Skeletal muscle tissue (tissue), 4 donors: ENCODE measurements around the gene PEX5L. TPM values are rescaled to one million over a fixed set of nuclear protein-coding genes. Genes with fewer than 3 reads are reported as not detected.
"Not testable (repeated sequence)": the region's sequence is repeated elsewhere in the genome, so short reads cannot be mapped to it uniquely, and the experiment has no call there.

Source experiments
- H3K27ac ChIP-seq: one replicate; pipeline ENCODE4 v1.7.0; 2013; ENCODE audit warnings: mild to moderate bottlenecking, low read depth, low read length, inconsistent platforms
- H3K27me3 ChIP-seq, 3 donors: one replicate each; pipeline ENCODE4 v1.7.0; 2013; ENCODE audit warnings: low read length in 3 of 3; ENCODE audit not compliant: control insufficient read depth in 3 of 3, insufficient read depth in 3 of 3
- H3K36me3 ChIP-seq, 3 donors: one replicate each; pipeline ENCODE4 v1.7.0; 2013; ENCODE audit warnings: low read length in 3 of 3; ENCODE audit not compliant: control insufficient read depth in 3 of 3, insufficient read depth in 3 of 3
- H3K4me1 ChIP-seq, 3 donors: one replicate each; pipeline ENCODE4 v1.7.0; 2013; ENCODE audit warnings: low read length in 3 of 3, mild to moderate bottlenecking in 3 of 3; ENCODE audit not compliant: control insufficient read depth in 3 of 3, insufficient read depth in 3 of 3
- H3K4me3 ChIP-seq, 3 donors: one replicate each; pipeline ENCODE4 v1.7.0; 2013; ENCODE audit warnings: low read length in 3 of 3
- H3K9ac ChIP-seq, 3 donors: one replicate each; pipeline ENCODE4 v1.7.0; 2013; ENCODE audit warnings: low read length in 3 of 3, mild to moderate bottlenecking in 3 of 3, moderate library complexity in 2 of 3, low read depth in 1 of 3
- H3K9me3 ChIP-seq, 3 donors: one replicate each; pipeline ENCODE4 v1.7.0; 2013; ENCODE audit warnings: low read length in 3 of 3; ENCODE audit not compliant: control insufficient read depth in 3 of 3
- total RNA-seq: library from RNA; depleted of rRNA; stranded (reverse); fragments of >200 nt; gene quantifications from one replicate; pipeline ENCODE4 v1.2.3, GENCODE V29; 2014
- donor health status: Osteomylitis.

Gene PEX5L
- total RNA-seq, 1 donor from 2014 or later = not detected

DNA sequence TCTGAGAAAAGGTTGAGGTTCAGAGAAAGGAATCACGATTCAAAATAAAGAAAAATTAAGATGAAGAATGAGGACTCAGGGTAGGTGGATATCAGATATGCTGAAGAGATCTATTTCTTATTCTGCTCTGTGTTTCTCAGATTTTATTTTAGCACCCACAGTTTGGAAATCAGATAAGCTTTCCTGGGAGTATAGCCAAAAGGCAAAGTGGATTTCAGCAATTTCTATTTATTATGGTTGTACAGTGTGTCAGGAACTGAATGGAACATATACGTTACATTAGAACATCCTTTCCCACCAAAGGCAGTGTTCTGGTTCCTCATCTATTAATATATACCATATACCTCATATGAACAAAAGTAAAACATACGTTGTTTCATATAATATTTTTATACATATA lies 18.9 kb downstream of the PEX5L start:
- no peaks in the 10 kb centered on the region for H3K4me1 ChIP-seq
- no peak overlapping the region for H3K27ac ChIP-seq
- H3K9me3 ChIP-seq = no peaks in the 10 kb centered on the region
- no peak overlapping the region for H3K9ac ChIP-seq
- no peaks in the 10 kb centered on the region for H3K27me3 ChIP-seq
- no peaks in the 10 kb centered on the region for H3K36me3 ChIP-seq
- H3K4me3 ChIP-seq = no peak overlapping the region

DNA sequence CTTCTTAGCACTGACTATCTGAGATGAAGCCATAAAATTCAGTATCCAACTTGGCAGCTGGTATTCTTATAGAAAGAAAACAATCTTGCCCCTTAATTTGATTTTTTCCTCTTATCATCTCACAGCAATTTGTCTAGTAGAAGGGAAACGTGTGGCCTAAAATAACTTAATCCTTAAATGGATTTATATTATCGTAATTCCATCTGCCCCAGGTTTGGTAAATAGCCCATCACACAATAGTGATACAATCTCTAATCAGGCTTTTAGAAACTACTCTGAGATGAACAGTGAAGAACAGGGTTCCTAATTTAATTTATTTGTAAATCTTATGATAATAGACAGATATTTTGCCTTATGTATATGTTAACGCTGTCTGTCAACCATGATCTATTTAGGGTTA lies 24.8 kb downstream of the PEX5L start:
- Histone ChIP-seq H3K36me3 (no peaks in the 10 kb centered on the region), H3K4me1 (no peaks in the 10 kb centered on the region), H3K9me3 (peaks cover 0 to 5% (median 5%) of the 10 kb centered on the region in 3 donors), H3K4me3 (no peak overlapping the region), H3K27me3 (no peaks in the 10 kb centered on the region), H3K9ac (no peak overlapping the region), H3K27ac (no peak overlapping the region)

DNA sequence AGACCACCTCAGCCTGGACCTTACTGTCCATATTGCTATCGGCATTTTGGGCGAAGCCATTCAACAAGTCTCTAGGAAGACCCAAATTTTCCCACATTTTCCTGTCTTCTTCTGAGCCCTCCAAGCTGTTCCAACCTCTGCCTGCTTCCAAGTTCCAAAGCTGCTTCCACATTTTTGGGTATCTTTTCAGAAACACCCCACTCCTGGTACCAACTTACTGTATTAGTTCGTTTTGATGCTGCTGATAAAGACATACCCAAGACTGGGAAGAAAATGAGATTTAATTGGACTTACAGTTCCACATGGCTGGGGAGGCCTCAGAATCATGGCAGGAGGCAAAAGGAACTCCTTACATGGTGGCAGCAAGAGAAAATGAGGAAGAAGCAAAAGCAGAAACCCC lies 28.4 kb downstream of the PEX5L start:
- not testable (repeated sequence) for H3K27ac ChIP-seq, H3K9me3 ChIP-seq, H3K9ac ChIP-seq, H3K4me1 ChIP-seq, H3K27me3 ChIP-seq, H3K36me3 ChIP-seq, H3K4me3 ChIP-seq

DNA sequence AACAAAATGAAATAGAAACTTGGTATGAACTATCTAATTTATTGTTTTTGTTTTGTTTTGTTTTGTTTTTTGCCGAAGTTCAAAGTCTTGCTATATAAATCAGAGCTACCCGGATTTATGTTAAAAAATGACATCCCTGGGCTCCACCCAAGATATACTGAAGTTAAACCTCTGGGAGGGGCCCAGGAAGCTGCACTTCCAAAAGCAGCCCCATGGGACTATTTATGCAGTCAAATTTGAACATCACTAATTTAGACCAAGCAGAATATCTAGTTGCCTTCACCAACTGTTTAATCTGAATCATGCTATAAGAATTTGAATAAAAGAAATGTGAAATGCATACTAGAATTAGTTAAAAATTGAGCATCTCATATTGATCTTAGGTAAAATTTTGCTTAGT lies 32.2 kb downstream of the PEX5L start:
- H3K27ac ChIP-seq = no peak overlapping the region
- no peak overlapping the region for H3K4me3 ChIP-seq
- no peaks in the 10 kb centered on the region for H3K36me3 ChIP-seq
- H3K9me3 ChIP-seq = peaks cover 0 to 5% (median 5%) of the 10 kb centered on the region in 3 donors
- H3K4me1 ChIP-seq = no peaks in the 10 kb centered on the region
- no peak overlapping the region for H3K9ac ChIP-seq
- no peaks in the 10 kb centered on the region for H3K27me3 ChIP-seq

DNA sequence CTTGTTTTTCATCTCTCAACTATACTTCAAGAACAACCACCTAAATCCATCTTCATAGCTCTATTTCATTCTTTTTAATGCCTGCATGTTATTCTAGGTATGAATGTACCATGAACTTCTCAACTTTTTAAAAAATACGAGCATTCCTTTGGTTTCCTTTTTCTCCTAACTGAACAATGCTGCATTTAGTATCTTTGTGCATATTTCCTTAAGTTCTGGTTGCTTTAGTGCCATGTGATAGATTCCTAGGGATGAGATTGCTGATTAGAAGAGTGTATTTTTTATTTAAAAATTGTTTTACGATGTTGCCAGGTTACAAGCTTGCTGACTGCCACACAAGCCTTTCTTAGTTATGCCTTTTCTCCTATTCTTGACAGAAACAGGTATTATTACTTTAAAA lies 34.7 kb downstream of the PEX5L start:
- Histone ChIP-seq H3K27me3 (no peaks in the 10 kb centered on the region), H3K9me3 (no peaks in the 10 kb centered on the region), H3K36me3 (no peaks in the 10 kb centered on the region), H3K27ac (no peak overlapping the region), H3K9ac (no peak overlapping the region), H3K4me3 (no peak overlapping the region), H3K4me1 (no peaks in the 10 kb centered on the region)

DNA sequence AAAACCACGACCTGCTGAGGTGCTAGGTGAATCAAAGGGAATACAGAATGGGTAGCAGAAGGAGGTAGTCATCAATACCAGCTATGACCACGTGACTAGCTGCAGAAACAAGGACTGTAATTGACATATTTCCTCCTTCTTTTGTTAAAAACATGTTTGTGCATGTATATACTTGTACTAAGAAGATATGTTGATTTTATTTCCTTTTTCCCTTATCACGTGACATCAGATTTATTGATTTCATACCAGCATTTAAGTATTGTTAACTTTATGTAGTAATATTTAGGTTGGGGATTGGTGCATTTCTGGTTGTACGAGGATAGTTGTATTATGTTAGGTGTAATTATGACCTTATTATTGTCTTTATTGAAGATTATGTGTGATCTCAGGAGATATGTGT lies 36.2 kb downstream of the PEX5L start:
- Histone ChIP-seq H3K27me3 (no peaks in the 10 kb centered on the region), H3K27ac (no peak overlapping the region), H3K4me1 (no peaks in the 10 kb centered on the region), H3K9ac (no peak overlapping the region), H3K9me3 (no peaks in the 10 kb centered on the region), H3K4me3 (no peak overlapping the region), H3K36me3 (no peaks in the 10 kb centered on the region)

DNA sequence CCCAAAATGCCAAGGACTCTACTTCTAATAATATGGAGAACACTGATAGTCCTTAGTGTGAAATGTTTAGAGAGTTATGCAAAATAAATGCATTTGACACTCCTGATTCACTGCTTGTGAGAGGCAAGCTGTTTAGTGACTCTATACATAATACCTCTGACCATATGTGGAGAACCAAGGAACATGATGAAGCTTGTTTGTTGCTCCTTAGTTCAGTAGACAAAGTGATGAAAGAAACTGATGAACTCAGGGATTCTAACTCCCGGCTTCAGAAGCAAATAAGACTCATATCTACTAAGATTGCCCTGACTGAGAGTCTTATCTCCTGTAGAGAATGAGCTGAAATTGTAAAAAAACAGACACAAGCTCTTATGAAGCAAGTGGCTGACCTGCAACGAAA lies 41.3 kb downstream of the PEX5L start:
- Histone ChIP-seq H3K9ac (no peak overlapping the region), H3K36me3 (no peaks in the 10 kb centered on the region), H3K9me3 (no peaks in the 10 kb centered on the region), H3K27ac (no peak overlapping the region), H3K27me3 (peaks cover 0 to 4% (median 0%) of the 10 kb centered on the region in 3 donors), H3K4me1 (no peaks in the 10 kb centered on the region), H3K4me3 (no peak overlapping the region)

DNA sequence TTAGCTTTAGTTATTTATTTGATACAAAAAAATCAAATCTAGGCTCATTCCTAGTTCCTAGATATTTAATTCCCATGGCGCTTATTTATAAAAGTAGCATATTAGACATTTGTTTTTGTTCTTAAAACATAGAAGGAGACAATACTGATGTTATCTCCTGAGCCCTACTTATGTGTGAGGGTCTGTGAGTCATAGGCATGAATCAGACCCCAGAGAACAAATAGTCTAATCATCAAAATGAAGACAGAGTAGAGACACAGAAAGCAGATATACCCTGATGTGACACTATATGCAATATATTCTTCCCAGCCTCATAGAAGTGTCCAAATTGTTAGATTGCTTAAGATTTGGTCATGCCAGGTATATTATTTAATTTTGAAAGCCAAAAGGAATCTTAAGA lies 44.9 kb downstream of the PEX5L start:
- Histone ChIP-seq H3K36me3 (no peaks in the 10 kb centered on the region), H3K9me3 (no peaks in the 10 kb centered on the region), H3K4me1 (no peaks in the 10 kb centered on the region), H3K27ac (no peak overlapping the region), H3K27me3 (peaks cover 0 to 4% (median 0%) of the 10 kb centered on the region in 3 donors), H3K4me3 (no peak overlapping the region), H3K9ac (no peak overlapping the region)

DNA sequence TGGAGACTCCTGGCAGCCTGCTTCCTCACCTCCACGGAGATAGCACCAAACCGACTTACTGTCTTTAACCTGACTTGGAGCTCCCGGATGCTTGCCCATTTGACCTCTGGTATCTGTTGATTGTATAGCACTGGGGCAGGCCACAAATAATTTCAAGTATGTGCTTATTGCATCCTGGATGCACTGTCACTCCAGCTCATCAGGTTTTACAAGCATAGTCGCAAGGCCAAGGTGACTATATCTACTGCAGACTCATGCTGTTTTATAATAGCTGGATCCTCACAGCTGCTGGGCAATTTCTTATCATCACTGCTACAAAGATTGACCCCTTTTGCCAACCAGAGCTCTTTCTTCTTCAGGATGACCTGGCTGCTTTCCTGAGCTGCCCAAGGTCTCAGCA lies 45.6 kb downstream of the PEX5L start:
- Histone ChIP-seq H3K9ac (no peak overlapping the region), H3K27me3 (peaks cover 0 to 4% (median 0%) of the 10 kb centered on the region in 3 donors)

DNA sequence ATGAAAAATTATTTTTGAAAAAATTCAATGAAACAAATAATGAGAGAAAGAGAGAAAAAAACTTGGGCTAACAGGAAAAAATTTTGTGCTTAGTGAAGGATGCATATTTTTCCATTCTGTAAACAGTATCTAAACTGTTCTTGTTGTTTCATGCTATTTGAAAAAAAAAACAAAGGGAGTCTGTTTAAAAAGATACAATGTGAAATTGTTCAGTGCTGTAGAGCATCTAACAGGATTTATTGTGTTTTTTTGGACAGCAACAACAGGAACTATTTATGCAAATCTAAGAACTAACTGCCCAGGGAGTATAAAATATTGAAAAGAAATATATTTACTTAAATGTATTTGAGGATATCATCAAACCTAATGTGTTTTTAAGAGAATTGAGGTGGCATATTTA lies 55.1 kb downstream of the PEX5L start:
- no peaks in the 10 kb centered on the region for H3K9me3 ChIP-seq
- H3K4me3 ChIP-seq = no peak overlapping the region
- H3K27me3 ChIP-seq = no peaks in the 10 kb centered on the region
- no peaks in the 10 kb centered on the region for H3K36me3 ChIP-seq
- no peaks in the 10 kb centered on the region for H3K4me1 ChIP-seq
- no peak overlapping the region for H3K9ac ChIP-seq
- H3K27ac ChIP-seq = no peak overlapping the region

More for the DNA sequence above, 45.6 kb downstream of the PEX5L start:
- no peaks in the 10 kb centered on the region for H3K4me1 ChIP-seq
- no peaks in the 10 kb centered on the region for H3K9me3 ChIP-seq
- no peaks in the 10 kb centered on the region for H3K36me3 ChIP-seq
- no peak overlapping the region for H3K27ac ChIP-seq
- no peak overlapping the region for H3K4me3 ChIP-seq

DNA sequence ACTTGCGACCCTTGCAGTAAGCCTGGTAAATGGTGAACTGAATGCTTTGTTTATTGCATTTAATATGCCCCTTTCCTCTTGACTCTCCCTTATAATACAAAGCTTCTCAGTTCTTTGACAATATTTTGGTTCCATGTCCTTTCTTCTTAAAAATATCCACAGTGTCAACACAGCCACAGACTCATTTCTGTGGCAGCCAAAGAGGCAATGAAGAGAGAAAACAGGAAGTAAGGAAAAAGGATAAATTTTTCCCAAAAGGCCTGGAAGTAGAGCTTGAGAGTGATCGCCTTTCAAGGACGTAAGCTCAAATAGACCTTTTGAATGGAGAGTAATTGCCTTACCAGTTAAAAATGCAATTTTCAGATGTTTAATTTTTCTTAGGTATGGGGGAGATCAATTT lies 59.4 kb downstream of the PEX5L start:
- Histone ChIP-seq H3K27me3 (no peaks in the 10 kb centered on the region), H3K27ac (no peak overlapping the region), H3K36me3 (no peaks in the 10 kb centered on the region)

More for the DNA sequence above, 59.4 kb downstream of the PEX5L start:
- H3K4me3 ChIP-seq = no peak overlapping the region
- H3K9ac ChIP-seq = no peak overlapping the region
- no peaks in the 10 kb centered on the region for H3K4me1 ChIP-seq
- no peaks in the 10 kb centered on the region for H3K9me3 ChIP-seq
